ENCODE data around the gene ZIC2. TPM values are rescaled to one million over a fixed set of nuclear protein-coding genes. Genes with fewer than 3 reads are reported as not detected.

Gene ZIC2
- total RNA-seq, 1 experiment from 2014 or later = not detected

DNA sequence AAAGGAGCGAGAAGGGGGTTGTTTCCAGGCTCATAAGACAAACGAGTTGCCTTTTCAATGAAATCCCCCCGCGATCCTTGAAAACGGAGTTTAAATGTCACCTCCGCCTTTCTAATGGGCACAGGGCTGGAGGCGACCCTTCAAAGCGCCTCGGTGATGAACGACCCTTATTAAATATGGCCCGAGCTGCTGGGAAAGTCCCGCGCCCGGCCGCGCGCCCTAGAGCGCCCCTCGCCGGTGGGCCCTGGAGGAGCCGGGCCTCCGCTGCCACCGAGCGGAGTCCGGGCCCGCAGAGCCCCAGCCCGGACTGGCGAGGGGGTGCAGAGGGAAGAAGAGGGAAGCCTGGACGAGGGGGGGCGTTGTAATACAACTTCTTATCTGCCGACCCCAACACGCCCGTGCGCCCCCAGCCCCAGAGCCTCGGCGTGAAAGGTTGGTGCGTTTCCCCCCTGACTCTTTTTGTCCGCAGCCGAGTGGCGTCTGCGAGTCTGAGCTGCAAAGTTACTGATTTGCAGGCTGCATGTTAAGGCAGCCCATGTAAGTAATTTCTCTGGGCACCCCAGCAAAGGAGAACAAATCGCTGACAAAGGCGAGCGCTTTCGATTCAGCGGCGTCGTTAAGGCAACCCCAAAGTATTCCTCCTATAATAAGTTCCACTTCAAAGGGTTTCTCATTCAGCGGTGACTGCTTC, 21.9 kb upstream of the ZIC2 start:
- no peak for DNase-seq (ENCODE audit: low read depth)

GRCh38 chr13:99960663-99961311, 20.8 kb upstream of the ZIC2 start:
- no peak for DNase-seq (ENCODE audit: low read depth)

DNA sequence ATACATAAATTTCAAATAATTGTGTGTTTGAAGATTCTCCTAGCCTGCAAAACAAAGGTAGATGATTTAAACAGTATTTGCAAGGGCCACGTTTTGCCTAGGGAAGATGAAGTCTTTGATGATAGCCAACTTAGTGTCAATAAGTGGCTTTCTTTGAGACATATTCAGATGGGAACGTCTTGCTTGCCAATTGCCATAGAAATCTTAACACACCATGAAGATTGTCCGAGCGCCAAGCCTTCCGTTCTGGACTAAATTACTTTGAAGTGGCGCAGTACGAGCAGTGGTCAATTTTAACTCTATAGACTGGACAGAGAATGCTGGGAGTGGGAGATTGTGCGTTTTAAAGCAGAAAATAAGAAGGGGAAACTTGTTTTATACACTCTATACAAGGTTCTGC, 19.9 kb upstream of the ZIC2 start:
- DNase-seq (ENCODE audit: low read depth) = no peak

- DNase-seq (ENCODE audit: low read depth) = no peak
These were observed 19.3 kb upstream of the ZIC2 start for GRCh38 chr13:99962242-99962641.

DNA sequence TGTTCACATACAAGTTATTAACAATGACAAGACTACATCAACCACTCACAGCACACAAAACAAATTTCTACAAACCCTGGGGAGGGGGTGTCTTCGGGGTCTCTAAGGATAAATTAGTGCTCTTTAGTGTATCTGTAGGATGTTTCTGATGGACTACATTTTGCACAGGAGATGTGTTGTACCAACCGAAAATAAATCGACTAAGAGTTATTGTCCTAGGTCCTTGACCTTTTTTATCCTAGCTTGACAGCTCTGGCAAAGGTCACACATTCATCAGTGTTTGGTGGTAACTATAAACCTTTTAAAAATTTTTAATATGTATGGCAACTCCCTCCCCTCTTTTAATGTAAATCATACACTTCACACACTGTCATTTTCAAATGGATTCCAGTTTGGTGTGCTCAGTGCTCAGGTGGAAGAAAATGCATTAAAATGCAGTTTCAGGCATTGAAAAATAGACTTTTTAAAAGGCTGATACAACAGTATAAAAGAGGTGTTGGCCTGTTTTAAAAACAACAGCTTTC, 17.7 kb upstream of the ZIC2 start:
- DNase-seq (ENCODE audit: low read depth) = no peak

DNA sequence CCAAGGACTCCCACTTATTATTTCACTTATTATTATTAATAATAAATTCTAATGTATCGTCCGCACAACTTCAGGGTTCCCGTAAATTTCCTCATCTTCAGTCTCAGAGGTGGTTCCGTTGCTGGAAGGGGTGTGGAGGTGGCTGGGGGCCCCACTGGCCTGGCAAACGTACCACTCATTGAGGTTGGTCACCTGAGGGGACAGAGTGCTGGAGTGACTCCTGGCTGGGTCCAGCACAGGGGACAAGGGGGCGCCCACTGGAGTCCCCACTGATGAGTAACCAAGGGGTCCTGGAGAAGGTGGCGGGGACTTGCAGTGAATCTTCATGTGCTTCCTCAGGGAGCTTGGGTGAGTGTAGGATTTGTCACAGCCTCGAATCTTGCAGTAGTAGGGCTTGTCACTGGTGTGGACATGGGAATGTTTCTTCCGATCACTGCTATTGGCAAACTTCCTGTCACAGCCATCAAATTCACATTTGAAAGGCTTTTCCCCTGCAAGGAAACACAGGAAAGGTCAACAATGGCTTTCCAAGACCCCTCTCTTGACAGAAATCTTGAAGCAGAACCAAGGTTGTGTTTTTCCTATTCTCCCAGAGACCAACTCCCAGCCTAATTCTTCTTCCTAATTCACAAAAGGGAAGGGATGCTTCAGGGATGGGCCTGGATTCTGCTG, 16.1 kb upstream of the ZIC2 start:
- no peak for DNase-seq (ENCODE audit: low read depth)

GRCh38 chr13:99966064-99966805, 15.3 kb upstream of the ZIC2 start:
- DNase-seq (ENCODE audit: low read depth) = no peak

DNA sequence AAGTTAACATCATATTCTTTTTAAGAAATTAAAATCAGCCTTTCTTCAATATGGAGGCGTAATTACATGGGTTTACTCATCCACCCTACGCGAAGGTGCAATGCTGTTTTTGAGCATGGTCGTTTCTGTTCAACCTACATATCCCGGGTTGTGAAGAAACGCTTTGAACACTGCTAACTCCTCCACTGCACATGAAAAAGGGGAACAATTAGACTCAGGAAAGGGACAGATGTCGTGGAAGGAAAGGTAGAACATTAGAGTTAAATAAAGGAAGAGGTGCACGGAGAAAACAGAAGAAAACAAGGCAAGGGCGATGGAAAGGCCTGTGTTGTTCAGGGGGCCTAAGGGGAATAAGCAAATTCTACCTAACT, 14.1 kb upstream of the ZIC2 start:
- DNase-seq (ENCODE audit: low read depth) = no peak

DNA sequence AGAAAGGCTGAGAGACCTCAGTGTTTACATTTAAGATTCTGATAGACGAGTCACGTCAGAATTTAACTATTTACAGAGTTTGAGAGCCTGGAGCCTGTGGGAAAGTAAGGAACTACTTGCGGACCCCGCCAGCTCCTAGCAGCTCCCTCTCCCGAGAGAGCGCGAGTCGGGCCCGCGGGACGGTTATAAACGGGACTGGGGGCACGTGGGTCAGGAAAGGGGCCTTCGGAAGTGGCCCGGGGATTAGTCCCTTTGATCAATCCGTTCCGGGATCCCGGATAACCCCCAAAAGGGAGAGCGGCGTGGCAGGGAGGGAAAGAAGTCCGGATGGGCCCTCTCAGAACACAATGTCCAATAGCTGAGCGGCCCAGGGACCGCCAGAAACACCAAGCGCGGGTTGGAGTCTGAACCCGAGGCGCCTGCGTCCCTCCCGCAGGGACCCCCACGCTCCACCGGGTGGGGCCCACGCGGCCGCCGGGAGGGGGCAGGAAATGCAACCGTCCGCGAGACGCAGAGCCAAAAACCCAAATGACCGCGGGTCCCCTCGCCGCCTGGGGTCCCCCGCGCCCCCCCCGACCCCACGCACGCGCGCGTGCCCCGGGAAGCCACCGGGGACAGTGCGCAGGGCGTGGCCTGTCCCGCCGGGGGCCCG, 13.6 kb upstream of the ZIC2 start:
- no peak for DNase-seq (ENCODE audit: low read depth)

DNA sequence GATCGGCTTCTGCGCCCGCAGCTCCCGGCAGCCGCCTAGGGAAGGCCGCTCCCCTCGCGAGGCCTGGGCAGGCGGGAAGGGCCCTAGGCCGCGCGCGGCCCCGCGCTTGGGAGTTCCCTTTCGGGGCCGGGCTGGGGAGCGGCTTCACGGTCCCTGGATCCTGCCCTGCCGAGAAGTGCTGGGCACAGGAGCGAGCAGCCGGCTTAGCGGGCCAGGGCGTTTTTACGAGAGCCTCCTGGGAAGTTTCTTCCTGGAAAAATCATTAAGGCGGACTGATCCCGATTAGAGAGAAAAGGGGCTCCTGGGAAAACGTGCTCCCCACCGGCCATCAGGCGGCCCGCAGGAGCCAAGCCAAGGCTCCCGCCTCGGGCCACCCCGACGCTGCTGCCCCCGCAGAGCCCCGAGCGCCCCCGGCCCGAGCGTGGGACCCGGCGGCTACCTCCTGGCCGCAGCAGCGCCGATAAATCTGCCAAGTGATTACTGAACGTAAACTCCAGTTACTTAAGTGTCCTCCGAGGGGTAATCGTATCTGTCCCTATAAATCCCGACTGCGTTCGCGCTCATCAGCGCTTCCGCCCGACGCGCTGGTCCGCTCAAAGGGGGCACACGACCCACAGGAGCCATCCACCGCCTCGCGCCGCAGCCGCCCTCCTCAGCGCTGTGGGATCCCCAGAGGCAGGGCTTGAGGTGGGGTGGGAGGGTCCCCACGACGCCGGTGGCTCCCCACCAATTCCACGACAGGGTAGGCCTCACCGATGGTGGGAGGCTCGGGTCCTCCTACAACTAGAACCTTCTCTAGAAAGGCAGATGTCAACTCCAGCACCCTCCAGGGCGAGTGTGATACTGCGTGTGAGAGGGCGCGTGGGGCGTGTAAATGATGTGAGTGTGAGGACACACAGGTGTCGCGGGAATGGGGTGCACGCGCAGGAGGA, 12.8 kb upstream of the ZIC2 start:
- DNase-seq (ENCODE audit: low read depth) = no peak

GRCh38 chr13:99969453-99969918, 12.1 kb upstream of the ZIC2 start:
- no peak for DNase-seq (ENCODE audit: low read depth)

- no peak for DNase-seq (ENCODE audit: low read depth)
These were observed 11.5 kb upstream of the ZIC2 start for GRCh38 chr13:99969919-99970650.

- DNase-seq (ENCODE audit: low read depth) = no peak
These were observed 10.7 kb upstream of the ZIC2 start for GRCh38 chr13:99970651-99971575.

- DNase-seq (ENCODE audit: low read depth) = no peak
These were observed 9.9 kb upstream of the ZIC2 start, which contains the start of gene ZIC5 for GRCh38 chr13:99971576-99972189. Gene ZIC5, minus strand, starts transcription at chr13:99971767. Its CDS starts 164 bp downstream, at chr13:99971603.

GRCh38 chr13:99972190-99972731, 9.3 kb upstream of the ZIC2 start:
- DNase-seq (ENCODE audit: low read depth) = no peak

- no peak for DNase-seq (ENCODE audit: low read depth)
These were observed 8.3 kb upstream of the ZIC2 start for GRCh38 chr13:99973163-99973807.

DNA sequence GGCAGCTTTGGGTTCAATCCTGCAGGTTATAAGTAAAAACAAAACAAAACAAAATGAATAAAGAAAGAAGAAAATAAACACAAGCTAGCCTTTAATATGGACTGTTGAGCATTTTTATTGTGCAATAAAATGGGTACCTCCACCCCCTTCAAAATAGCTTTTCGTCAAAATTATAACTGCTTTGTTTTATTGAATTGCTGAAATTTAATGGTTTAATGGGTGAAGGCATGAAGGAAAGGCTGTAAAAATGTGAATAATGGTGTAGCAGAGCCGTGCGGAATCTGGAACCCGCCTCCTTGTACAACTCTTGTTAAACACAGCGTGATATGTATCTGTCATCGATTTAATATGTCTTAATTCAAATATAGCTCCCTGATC, 7.8 kb upstream of the ZIC2 start:
- no peak for DNase-seq (ENCODE audit: low read depth)

All from LHCN-M2 (cell line).